SJCRH30 (cell line): Measurements from ENCODE around the gene TRIP4. TPM values are rescaled to one million over a fixed set of nuclear protein-coding genes. Genes with fewer than 3 reads are reported as not detected.

ENCODE experiments used
- DNase-seq, 2 experiments: peaks; one replicate each; pipeline ENCODE4 v3.0.0-alpha.2; 2015 to 2020
- H3K27ac ChIP-seq: fragments of 250-450 bp; sonication (Bioruptor Pico); 2 replicates; pipeline ENCODE4 v1.5.1; 2020; ENCODE audit warnings: mild to moderate bottlenecking, moderate library complexity
- H3K27me3 ChIP-seq: fragments of 250-450 bp; sonication (Bioruptor Pico); 2 replicates; pipeline ENCODE4 v1.5.1; 2020; ENCODE audit warnings: mild to moderate bottlenecking, moderate library complexity
- H3K36me3 ChIP-seq: fragments of 250-450 bp; sonication (Bioruptor Pico); 2 replicates; pipeline ENCODE4 v1.5.1; 2020; ENCODE audit warnings: mild to moderate bottlenecking, moderate library complexity
- H3K4me1 ChIP-seq: fragments of 250-450 bp; sonication (Bioruptor Pico); 2 replicates; pipeline ENCODE4 v1.5.1; 2020; ENCODE audit warnings: mild to moderate bottlenecking, moderate library complexity
- H3K4me3 ChIP-seq: fragments of 250-450 bp; sonication (Bioruptor Pico); 2 replicates; pipeline ENCODE4 v1.5.1; 2020; ENCODE audit warnings: mild to moderate bottlenecking, moderate library complexity
- H3K9me3 ChIP-seq: fragments of 250-450 bp; sonication (Bioruptor Pico); replicated peaks from 2 replicates; pipeline ENCODE4 v1.5.1; 2020; ENCODE audit warnings: mild to moderate bottlenecking, moderate library complexity
- total RNA-seq: library from RNA; depleted of rRNA; stranded (reverse); fragments of >200 nt; shearing (Covaris generic); gene quantifications from 2 replicates; pipeline ENCODE4 v1.2.3, GENCODE V29; 2014

Gene TRIP4
- total RNA-seq, 1 experiment from 2014 or later, result 8.8 TPM

DNA sequence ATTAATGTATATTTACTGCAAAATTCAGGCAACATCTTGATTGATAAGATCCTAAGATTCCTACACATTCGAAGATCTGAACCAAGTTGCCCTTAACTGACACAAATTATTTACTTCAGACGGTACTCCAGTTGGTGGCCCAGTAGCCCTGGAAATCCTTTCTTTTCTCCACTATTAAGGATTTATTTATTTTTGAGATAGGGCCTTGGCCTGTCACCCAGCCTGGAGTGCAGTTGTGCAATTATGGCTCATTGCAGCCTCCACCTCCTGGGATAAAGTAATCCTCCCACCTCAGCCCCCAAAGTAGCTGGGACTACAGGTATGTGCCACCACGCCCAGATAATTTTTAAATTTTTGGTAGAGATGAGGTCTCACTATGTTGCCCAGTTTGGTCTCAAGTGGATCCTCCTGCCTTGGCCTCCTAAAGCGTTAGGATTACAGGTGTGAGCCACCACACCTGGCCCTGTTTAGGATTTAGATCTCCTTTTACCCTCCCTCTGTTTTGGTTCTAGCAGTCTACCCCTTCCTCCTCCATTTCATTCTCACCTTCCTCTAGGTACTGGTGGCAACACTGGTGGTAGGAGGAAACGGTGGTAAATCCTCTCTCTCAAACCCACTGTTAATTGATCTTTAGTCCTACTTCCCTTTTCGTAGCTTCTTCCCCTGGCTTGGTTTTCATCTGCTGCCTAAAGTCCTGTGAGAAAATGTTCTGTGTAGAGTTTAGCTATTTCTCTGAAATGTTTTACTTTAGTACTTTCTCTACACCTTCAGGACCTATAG is 60.1 kb downstream of the TRIP4 start:
- no peak overlapping the region for H3K27ac ChIP-seq
- no peak for DNase-seq
- peaks cover 20% of the 10 kb centered on the region for H3K4me1 ChIP-seq
- no peaks in the 10 kb centered on the region for H3K9me3 ChIP-seq
- no peaks in the 10 kb centered on the region for H3K27me3 ChIP-seq
- H3K36me3 ChIP-seq, result peaks cover 17% of the 10 kb centered on the region
- H3K4me3 ChIP-seq, result no peak overlapping the region

DNA sequence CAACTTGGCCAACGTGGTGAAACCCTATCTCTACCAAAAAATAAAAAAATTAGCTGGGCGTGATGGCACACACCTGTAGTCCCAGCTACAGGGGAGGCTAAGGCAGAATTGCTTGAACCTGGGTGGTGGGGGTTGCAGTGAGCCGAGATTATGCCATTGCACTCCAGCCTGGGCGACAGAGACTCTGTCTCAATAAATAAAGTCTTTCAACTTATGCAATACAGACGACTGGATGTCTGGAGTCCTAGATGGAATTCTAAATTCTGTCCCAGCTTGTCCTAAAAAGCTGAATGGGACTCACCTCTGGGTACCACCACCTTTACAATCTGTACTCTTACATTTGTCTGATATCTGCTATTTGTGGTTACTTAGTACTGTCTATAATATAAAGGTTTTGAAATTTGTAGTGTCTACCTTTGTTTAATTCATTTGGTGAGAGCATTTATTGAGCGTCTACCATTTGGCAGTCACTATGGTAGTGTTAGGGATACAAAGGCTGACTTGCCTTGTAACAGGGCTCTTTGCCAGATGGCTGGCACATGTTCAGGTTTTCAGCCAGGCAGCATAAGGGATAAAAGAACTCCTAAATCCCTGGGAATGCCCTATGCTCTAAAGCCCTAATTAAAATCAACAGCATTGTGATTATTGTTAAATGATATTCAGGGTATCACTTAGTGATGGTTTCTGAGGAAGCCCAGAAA is 65.5 kb downstream of the TRIP4 start:
- no peaks in the 10 kb centered on the region for H3K4me1 ChIP-seq
- no peaks in the 10 kb centered on the region for H3K9me3 ChIP-seq
- H3K4me3 ChIP-seq, result no peak overlapping the region
- no peak overlapping the region for H3K27ac ChIP-seq
- 0 out of 2 replicates have a peak, but pooled peaks cover 7% of the 10 kb centered on the region for H3K36me3 ChIP-seq
- no peak for DNase-seq
- no peaks in the 10 kb centered on the region for H3K27me3 ChIP-seq

DNA sequence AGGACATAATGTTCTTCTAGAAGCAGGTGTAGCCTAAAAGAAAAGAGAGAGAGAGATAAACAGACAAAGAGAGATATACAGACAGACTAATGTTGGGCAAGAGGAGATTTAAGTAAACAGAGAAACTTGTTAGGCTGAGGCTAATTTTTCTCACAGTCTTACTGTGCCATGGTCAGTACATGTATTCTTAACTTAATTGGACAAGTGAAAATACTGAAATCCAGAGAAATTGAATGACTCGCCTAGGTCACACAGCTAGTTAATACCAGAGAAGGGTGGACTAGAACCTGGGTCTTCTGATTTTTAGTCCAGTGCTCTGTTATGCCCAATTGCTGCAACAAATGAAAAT is 66.0 kb downstream of the TRIP4 start:
- no peaks in the 10 kb centered on the region for H3K27me3 ChIP-seq
- H3K4me1 ChIP-seq, result no peaks in the 10 kb centered on the region
- no peak overlapping the region for H3K27ac ChIP-seq
- no peaks in the 10 kb centered on the region for H3K9me3 ChIP-seq
- DNase-seq, result no peak
- H3K4me3 ChIP-seq, result no peak overlapping the region
- H3K36me3 ChIP-seq, result 0 out of 2 replicates have a peak, but pooled peaks cover 7% of the 10 kb centered on the region

DNA sequence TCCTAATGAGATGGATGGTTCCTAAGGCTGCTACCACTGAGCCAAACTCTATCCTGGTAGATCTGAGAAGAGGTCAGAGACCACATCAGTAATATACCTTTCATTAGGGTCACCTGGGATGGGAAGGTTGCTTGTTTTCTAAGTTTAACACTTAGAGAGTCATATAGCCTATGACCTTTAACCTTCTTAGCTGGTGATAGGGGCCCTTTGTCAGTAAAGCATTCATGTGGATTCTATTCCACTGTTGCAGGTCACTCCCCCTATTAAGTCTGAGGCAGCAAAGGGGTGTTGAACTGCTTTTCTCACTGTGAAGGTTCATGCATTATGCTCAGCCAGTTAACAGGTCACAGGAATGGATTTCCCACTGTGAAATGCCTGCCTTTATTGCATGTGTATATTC is 66.6 kb downstream of the TRIP4 start:
- Histone ChIP-seq H3K27me3 (no peaks in the 10 kb centered on the region), H3K4me3 (no peak overlapping the region), H3K9me3 (no peaks in the 10 kb centered on the region), H3K27ac (no peak overlapping the region), H3K4me1 (peaks cover 2% of the 10 kb centered on the region; the same call in 1 of the 2 replicates), H3K36me3 (0 out of 2 replicates have a peak, but pooled peaks cover 7% of the 10 kb centered on the region)
- DNase-seq, result no peak

DNA sequence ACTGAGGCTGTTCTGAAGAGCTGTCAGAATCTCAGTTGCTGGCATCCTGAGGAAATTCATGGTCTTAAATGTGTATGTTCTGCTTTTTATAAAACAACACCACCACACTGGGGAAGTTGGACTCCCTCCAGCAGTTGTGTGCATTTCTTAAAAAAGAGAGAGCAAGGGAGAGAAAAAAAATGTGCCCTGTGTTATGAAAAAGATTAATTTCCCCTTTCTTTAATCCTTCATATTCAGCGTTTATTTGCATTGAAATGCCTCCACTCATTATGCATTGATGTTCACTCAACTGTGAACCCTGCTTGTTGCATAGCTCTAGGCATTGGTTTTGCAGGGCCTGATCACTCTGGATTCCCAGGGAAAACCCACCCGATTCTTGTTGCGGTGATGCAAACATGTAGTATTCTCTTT is 68.3 kb downstream of the TRIP4 start:
- no peaks in the 10 kb centered on the region for H3K27me3 ChIP-seq
- 0 out of 2 replicates have a peak, but pooled peaks cover 7% of the 10 kb centered on the region for H3K36me3 ChIP-seq
- H3K4me1 ChIP-seq, result peaks cover 8% of the 10 kb centered on the region; the same call in 1 of the 2 replicates
- H3K4me3 ChIP-seq, result no peak overlapping the region
- no peaks in the 10 kb centered on the region for H3K9me3 ChIP-seq
- no peak for DNase-seq
- H3K27ac ChIP-seq, result no peak overlapping the region

DNA sequence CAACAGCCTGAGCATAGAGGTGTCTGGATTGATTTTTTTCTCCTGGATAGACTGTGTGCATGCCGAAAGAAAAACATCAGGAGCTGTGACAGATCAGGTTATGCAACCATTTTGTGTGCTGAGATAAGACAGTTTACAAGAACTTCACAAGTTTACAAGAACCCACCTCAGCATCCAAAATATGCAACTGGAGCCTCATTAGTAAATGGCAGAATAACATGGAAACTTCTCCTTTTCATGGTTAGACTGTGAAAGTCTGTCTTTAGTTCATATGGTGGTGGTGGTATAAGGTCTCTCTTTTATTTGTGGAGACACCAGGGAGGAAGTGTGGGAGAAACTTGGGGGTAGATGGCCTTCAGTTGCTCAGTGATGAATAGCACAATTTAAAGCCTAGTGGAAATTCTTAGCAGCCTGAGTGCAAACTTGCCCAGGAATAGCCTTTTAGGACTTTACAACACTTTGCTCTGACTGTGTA is 69.0 kb downstream of the TRIP4 start:
- Histone ChIP-seq H3K27me3 (no peaks in the 10 kb centered on the region), H3K9me3 (no peaks in the 10 kb centered on the region), H3K36me3 (0 out of 2 replicates have a peak, but pooled peaks cover 7% of the 10 kb centered on the region), H3K4me1 (peaks cover 8% of the 10 kb centered on the region; the same call in 1 of the 2 replicates), H3K4me3 (no peak overlapping the region), H3K27ac (no peak overlapping the region)
- no peak for DNase-seq

DNA sequence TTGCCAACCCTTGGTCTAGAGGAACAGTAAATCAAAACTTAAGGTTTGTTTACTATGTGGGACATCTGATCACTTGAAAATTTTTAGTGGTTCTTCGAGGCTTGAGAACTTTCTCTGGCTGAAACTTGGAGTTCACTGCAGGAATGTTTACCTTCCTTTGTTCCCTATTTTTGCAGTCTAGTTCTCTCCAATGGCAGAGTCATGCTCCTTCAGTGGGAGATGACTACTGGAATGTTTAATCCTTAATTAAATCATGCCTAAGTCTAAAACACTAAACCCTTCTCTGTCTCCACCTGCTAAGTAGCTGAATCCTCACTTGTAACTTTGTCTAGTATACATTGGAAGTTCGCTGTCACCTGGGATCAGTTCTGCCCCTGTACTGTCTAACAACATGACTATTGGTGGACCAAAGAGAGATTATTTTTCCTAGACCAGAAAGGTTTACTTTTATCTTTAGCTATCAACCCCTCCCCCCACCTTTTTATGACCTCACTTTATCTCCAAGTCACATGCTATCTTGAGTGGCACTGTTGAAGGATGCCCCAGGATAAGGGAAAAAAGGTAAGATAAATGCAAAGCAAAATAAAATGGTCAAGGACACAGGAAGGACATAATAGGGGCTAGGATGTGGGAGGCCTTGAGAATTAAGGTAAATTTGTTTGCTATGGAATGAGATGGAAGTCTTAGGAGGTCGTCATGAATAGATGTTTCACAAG is 71.6 kb downstream of the TRIP4 start:
- DNase-seq, result no peak
- Histone ChIP-seq H3K4me3 (no peak overlapping the region; the same call in 1 of the 2 replicates), H3K9me3 (no peaks in the 10 kb centered on the region)

DNA sequence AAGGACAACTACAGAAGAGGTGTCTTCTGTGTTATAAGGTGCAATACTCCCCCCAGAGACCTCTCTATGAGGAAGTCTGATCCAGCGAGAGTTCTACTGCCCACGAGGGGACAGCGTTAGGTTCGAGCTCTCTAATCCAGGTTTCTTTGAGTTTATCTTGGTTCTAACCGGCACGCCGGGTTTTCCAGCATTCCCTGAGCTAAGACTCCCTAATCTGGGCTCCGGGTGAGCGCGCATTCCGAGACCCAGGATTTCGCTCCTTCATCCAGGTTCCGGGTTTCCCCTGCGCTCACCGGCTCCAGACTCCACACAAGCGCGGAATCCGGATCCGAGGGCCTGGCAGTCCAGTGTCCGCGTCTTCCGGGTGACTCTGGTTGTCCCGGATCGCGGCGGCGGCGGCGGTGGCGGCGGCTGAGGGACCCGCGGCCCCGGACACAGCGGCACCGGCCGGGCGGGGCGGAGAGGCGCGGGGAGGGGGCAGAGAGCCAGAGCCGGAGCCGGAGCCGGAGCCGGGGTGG is 72.6 kb downstream of the TRIP4 start, which contains the start of gene ZNF609:
TSS of gene ZNF609 (plus strand) at position 373 of the 518 bp plus-strand sequence. CDS start 38,842 bp downstream, outside the sequence.
- Histone ChIP-seq H3K4me3 (peak within 1 kb of the TSS; percentile 59), H3K36me3 (no peaks in the 10 kb centered on the region; the same call in 1 of the 2 replicates), H3K9me3 (no peaks in the 10 kb centered on the region), H3K4me1 (peaks cover 25% of the 10 kb centered on the region), H3K27ac (peak within 1 kb of the TSS; percentile 49), H3K27me3 (no peaks in the 10 kb centered on the region)
- peak; percentile 95 to 98 for DNase-seq

More for the DNA sequence above, 71.6 kb downstream of the TRIP4 start:
- peaks cover 17% of the 10 kb centered on the region for H3K4me1 ChIP-seq
- 0 out of 2 replicates have a peak, but pooled peaks cover 5% of the 10 kb centered on the region for H3K36me3 ChIP-seq
- H3K27ac ChIP-seq, result no peak overlapping the region; the same call in 1 of the 2 replicates
- no peaks in the 10 kb centered on the region for H3K27me3 ChIP-seq

DNA sequence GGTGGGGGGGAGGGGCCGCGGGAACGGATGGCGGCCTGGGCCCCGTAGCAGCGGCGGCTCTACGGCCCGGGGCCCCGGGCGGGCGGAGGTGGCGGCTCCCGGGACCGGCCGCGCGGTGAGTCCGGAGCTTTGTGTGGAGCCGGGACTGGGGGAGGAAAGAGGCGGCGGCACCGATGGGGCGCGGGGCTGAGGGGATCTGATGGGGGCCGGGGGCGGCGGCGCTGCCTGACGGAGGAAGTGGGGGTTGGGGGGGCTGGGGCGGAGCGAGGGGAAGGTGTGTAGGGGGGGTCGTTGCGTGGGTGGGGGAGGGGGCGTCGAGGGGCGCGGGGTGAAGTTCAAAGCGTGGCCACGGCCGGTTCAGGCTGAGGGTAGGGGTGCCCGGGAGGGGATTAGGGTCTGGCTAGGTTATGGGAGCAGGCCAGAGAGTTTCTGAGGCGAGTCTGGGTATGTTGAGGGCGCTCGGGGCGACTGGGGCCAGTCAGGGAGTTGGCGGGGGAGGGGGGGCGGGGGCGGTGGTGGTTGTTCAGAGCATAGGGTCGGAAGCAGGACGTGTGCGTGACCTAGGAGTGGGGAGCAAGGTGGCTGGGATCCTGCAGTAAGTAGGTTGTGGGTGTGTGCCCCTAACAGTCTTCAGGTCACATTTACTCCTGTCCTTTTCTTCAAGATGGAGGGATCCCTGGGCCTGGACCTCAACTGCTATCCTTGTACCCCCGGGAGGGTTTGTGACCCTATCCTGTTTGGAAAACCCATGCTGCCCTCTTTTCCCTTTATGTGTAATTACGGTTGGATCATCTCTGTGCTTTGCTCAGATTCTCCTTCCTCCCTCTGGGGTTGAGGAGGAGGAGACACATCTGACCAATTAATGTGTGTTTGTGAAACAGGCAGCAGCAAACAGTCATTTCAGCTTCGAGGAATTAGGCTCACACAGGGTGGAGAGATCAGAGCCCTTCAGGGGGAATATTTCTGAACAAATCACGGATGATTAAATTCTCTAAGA is 73.4 kb downstream of the TRIP4 start:
- H3K36me3 ChIP-seq, result no peaks in the 10 kb centered on the region; the same call in 1 of the 2 replicates
- peak; percentile 55 to 69 for DNase-seq
- H3K27ac ChIP-seq, result peak overlapping the region; percentile 14; the same call in 1 of the 2 replicates
- H3K9me3 ChIP-seq, result no peaks in the 10 kb centered on the region
- peaks cover 25% of the 10 kb centered on the region for H3K4me1 ChIP-seq
- H3K4me3 ChIP-seq, result peak overlapping the region; percentile 59
- no peaks in the 10 kb centered on the region for H3K27me3 ChIP-seq

DNA sequence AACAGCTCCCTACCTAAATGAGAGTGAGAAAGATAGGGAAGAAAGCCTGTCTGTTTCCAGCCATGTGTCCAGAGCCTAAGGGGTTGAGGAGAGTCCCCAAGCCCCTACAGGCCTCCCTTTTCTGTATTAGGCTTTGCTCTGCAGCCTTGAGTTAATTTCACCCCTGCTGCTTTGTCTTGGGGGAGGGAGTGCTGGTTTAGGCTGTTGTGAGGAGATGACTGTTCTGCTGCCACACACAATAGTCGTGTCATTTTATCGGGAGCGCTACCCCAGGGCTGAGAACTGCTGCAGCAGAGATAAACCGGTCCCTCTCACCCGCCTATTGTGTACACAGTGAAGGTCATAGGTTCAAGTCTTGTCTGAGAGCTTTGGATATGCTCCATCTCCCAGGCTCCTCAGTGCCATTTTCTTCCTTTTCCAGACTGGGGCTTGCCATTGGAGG is 74.1 kb downstream of the TRIP4 start:
- peak in 1 of 2 experiments; percentile 5 for DNase-seq
- Histone ChIP-seq H3K4me1 (peaks cover 25% of the 10 kb centered on the region), H3K4me3 (peak overlapping the region; percentile 59)

DNA sequence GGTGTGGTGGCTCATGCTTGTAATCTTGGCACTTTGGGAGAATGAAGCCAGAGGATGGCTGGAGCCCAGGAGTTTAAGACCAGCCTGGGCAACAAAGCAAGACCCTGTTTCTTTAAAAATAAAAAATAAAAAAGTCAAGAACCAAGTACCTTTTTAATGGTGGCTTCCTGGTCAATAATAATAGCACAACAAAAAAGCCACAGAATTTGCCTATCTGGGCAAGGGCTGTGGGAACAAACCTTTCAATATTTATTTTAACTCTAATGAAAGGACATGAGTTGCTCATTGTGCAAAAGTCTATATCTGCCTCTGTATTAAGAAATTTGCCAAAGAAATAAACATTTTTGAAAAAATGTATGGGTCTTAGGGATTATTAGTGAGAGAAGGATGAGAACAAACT is 74.9 kb downstream of the TRIP4 start:
- no peak overlapping the region for H3K27ac ChIP-seq
- H3K4me3 ChIP-seq, result no peak overlapping the region
- no peaks in the 10 kb centered on the region for H3K27me3 ChIP-seq
- peaks cover 3% of the 10 kb centered on the region for H3K36me3 ChIP-seq
- H3K4me1 ChIP-seq, result peaks cover 25% of the 10 kb centered on the region
- no peaks in the 10 kb centered on the region for H3K9me3 ChIP-seq
- DNase-seq, result no peak

More for the DNA sequence above, 74.1 kb downstream of the TRIP4 start:
- peak overlapping the region; percentile 14; the same call in 1 of the 2 replicates for H3K27ac ChIP-seq
- H3K27me3 ChIP-seq, result no peaks in the 10 kb centered on the region
- H3K9me3 ChIP-seq, result no peaks in the 10 kb centered on the region
- no peaks in the 10 kb centered on the region; the same call in none of the 2 replicates for H3K36me3 ChIP-seq

DNA sequence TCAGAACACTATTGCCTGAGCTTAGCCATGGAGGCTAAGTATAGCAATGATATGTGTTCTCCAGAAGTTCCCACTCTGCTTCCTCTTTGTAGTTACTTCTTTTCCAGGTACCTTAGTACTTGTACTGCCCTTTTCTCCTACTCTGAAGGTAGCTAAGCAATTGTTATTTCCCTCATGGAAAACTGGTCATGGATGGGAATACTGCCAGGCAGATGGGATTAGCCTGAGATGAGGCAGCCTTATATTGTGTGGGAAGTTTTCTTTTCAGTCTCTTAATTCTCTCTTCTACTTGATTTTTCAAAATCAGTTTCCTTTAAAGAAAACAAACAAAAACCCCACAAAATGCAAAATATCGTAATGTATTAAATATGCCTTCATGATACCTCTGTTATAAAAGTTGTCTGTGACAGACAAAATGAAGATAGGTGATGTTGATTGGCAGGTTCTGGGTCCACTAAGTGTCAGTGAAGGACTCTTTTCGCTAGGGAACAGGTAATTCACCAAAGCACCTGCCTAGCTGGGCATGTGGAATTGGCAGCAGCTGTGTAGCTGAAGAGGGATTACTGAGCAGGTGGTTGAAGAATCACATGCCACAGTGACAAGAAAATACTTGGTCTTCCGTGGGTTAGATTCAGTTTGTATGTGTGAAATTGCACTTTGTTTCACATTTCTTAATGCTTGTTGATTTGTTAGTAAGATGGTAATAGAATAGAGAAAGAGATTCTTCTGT is 76.8 kb downstream of the TRIP4 start:
- Histone ChIP-seq H3K36me3 (peaks cover 6% of the 10 kb centered on the region), H3K27ac (no peak overlapping the region), H3K27me3 (no peaks in the 10 kb centered on the region), H3K4me1 (peaks cover 22% of the 10 kb centered on the region), H3K4me3 (no peak overlapping the region), H3K9me3 (no peaks in the 10 kb centered on the region)
- peak in 1 of 2 experiments; percentile 19 for DNase-seq
